ENCODE measurements around the gene ERG.

The ERG gene

DNA sequence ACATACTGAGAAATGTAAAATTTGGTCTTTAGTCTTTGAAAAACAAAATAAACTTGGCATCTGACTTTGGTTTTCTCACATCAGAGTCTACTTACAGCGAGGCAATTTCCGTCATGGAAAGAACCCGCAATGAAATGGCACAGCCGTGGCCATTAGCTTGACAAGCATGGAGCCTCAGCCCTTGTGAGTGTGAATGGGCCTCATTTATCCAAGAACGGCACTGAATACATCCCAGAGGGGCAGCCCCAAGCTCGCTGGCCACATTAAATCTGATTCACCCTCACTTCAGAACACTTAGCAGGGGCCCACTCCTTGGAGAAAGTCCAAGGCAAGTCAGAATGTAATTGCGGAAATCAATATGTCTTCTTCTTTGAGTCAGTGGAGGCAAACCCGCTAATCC, 64.8 kb downstream of the ERG start:
- DNase-seq (ENCODE audit: low read depth in 2 of 2), result no peak

DNA sequence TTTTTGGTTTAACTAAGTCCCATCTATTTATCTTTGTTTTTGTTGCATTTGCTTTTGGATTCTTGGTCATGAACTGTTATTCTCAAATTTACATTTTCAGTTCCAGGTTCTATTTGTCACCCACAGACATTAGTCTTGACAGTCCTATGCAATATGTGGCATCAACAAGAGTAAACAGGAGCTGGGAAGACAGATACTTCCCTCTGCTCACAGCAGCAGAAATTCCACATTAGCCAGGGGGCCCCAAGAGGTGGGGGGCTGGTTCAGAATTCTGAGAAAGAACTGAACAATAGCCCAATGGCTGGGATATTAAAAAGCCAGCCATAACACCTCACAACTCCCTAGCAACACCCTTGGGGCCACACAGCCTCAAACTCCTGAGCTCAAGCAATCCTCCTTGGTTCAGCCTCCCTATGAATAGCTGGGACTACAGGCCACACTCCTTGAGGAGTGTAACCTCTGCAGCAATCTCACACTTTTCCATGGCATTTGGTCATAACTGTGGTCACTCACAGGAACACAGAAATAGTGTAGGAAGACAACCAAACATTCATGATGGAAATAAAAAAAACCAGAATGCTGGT, 67.8 kb downstream of the ERG start:
- DNase-seq (ENCODE audit: low read depth in 2 of 2), result no peak

DNA sequence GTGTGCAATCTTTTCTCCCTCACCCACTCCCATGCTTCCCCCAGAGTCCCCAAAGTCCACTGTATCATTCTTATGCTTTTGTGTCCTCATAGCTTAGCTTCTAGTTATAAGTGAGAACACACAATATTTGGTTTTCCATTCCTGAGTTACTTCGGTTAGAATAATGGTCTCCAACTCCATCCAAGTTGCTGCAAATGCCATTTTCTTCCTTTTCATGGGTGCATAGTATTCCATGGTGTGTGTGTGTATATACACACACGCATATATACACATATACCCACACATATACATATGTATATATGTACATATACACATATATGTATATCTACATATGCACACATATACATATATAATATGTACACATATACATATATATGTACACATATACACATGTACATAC, 69.3 kb downstream of the ERG start:
- no peak for DNase-seq (ENCODE audit: low read depth in 2 of 2)

GRCh38 chr21:38428211-38428610, 70.1 kb downstream of the ERG start:
- no peak for DNase-seq (ENCODE audit: low read depth in 2 of 2)

DNA sequence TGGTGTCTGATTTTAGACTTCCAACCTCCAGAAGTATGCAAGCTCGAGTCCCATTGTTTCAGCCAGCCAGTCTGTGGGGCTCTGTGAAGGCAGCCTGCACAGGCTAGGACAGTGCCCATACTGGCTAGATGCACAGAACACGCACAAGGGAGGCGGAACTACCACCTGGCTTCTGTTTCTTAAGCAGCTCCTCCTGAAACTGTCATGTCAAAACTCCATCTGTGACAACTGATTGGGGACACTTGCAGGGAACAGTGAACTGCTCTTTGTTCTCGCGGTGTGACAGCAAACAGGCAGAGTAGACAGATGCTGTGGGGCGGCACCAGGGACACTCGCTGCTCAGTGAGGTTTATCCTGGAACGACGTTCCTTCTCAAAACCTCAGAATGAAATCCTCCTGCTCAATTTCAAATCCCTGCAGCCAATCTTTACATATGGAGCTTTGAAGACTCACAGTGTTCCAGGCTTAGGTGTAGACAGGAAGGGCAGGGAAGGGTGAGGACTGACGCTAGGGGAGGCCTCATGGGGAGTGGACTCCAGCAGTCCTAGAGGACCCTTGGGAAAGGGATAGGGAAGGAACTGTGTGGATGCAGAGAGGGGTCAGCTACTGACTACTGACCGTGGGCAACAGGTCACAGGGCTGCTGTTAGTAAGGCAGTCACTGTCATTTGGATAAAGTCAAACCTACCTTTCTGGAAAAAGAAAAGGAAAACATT, 73.8 kb downstream of the ERG start:
- DNase-seq (ENCODE audit: low read depth in 2 of 2), result no peak

- no peak for DNase-seq (ENCODE audit: low read depth in 2 of 2)
Measured at GRCh38 chr21:38422082-38422481, 76.2 kb downstream of the ERG start.

DNA sequence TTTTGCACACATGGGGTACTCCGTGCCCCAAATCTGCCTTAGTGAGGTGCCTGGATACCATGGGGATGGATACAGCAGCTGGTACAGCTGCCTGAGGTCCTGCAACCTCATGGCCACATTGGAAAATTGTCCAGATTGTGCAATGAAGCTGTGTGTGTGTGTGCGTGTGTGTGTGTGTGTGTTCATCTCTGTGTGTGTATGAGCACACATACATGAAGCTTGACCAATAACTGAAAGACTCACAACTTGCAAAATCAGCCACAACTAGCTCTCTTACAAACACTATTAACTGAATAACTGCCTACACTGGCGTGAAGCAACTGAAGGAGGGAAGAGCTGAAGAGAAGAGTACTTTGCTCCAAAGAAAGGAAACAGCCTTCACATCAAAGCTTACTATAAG, 78.1 kb downstream of the ERG start:
- DNase-seq (ENCODE audit: low read depth in 2 of 2), result no peak

DNA sequence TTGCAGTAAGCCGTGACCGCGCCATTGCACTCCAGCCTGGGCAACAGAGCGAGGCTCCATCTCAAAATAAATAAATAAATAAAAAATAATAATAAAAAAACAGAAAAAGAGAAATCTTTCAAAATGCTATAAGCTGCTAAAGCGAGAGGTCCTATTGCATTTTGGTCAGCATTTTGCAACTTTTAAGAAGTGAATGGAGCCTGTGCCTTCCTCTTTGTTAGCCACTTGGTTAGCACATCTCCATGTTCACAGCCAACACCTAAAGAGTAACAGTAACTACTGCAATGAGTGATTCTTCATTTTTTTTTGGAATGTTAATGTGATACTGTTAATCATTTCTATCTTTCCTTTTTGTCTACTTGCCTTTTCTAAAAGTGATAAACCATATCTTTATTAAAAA, 80.6 kb downstream of the ERG start:
- no peak for DNase-seq (ENCODE audit: low read depth in 2 of 2)

DNA sequence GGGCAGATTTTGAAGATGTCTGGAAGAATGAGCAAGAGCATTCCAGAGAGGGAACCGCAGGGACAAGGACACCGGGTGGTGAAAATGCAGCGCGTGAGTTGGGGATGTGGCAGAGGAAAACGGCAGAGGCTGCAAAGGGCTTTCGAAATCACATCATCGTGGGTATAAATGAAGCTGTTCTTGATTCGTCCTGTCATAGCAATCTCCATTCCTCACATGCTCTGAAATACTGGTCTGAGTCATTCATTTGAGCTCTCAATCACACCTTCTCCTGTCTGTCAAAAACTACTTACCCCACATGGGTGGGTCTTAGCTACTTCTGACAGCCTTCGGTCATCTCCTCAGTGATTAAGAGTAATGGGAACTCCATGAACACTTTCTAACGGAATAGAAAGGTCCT, 81.5 kb downstream of the ERG start:
- no peak for DNase-seq (ENCODE audit: low read depth in 2 of 2)

GRCh38 chr21:38413958-38414548, 84.2 kb downstream of the ERG start:
- no peak for DNase-seq (ENCODE audit: low read depth in 2 of 2)

GRCh38 chr21:38410466-38410865, 87.8 kb downstream of the ERG start:
- DNase-seq (ENCODE audit: low read depth in 2 of 2), result no peak

DNA sequence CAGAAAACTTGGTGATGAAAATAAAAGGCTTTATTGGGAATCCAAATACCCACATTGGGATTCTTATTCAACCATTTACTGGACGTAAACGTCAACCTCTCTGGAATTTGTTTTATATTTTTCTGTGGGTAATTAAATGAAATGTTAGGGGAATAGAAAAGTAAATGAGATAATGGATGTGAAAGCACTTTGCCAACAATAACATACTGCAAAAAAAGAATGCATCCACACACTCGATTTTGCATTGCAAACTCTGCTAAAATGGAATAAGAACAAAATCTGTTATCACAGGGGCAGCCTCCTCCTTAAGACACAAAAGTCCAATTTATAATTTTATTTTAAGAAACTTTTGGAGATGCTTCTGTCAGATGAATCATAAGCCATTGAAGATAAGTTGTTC, 88.4 kb downstream of the ERG start:
- no peak for DNase-seq (ENCODE audit: low read depth in 2 of 2)

GRCh38 chr21:38404177-38404576, 94.1 kb downstream of the ERG start:
- DNase-seq (ENCODE audit: low read depth in 2 of 2), result no peak

DNA sequence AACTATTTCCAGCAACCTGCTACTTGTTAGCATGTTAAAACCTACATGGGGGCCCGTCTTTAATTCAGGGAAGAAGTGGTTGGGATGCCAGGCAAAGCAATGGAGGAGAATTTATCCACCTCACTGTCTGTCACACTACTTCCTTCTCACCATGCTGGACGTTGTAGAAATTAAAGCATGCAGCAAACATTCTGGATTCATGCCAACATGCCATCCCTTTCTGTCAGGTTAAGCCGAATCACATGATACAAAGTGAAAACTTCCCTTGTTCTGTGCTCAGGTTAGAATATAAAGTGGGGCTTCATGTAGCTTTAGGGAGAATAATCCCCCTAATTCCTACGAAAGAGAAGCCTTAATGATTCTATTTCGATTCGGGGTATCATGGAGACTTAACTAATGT, 95.5 kb downstream of the ERG start:
- no peak for DNase-seq (ENCODE audit: low read depth in 2 of 2)

DNA sequence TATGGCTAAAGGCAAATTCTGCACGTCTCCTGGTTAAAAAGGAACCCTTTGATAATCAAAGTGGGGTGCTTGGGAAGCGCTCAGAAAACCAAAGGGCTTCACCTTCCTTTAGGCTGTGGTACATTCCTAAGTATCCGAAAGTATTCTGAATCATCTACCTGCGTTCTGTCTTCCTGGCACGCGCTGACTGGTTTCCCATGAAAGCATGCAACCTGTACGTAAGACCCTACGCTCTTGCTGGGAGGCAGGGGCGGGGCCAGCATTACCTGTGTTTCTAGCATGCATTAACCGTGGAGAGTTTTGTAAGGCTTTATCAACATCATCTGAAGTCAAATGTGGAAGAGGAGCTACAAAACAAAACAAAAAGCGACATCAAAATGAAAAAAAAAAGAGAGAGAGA, 96.0 kb downstream of the ERG start:
- DNase-seq (ENCODE audit: low read depth in 2 of 2), result no peak

DNA sequence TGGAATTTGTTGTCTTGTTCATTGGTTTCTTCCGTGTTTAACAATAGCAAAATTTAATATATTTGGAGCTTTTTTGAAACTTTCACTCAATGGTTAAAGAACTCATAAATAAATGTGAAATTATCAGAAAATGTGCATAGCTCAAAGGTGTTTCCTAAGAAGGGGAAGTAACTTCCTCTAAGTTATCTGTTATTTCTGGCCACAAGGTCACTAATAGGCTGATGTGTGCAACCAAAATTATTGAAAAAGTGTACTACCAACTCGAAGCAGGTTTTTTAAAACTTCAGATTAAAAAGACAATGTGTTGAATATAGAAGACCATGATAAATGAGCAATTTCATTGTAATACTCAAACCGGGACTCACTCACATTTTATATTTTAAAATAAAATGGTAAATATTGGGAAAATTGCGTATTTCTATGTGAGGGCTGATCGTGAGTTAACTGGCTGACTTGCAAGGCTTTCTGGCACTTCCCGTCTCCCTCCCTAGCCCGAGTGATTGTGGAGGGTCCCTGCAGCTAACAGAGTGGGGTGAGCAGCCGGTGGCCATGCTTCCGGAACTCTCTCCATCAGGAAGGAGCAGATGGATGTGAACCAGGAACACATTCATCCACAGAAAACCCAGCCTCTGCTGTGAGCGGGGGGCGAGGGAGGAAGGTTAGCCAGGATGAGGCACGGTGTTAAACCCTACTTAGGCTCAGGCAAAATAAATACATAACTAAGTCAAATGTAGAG, 96.9 kb downstream of the ERG start:
- no peak for DNase-seq (ENCODE audit: low read depth in 2 of 2)

DNA sequence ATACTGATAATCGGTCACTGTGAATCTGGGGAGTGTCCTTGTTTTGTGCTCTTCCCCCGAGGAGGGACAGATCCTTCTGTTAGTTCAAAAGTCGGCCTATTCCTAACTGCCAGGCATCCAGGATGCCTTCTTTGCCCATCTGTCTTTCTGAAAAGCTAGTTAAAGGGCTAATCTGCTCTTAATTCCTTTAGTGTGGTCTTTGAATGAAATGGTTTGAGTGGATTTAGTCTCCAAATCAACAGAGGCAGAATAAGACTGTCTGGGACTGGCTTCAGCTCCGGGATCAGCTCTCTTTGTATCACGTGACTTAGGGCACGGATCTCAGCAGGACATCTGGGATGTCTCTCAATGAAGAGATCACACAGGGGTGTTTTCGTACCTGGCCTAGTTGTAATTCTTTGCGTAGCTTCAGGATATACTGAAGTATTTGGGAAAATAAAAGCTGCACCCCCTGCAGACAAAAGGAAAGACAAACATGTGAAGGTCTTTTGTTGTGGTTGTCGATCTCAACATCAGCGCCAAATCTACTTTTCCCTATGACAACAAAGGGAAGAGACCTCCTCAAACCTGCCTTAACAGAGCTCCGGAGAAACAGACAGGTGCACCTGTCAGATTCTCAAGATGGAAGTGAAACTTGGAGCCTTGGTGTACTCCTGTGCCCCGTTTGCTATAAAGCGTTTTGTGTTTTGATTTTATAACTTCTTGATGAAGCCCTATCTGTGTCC, 97.9 kb downstream of the ERG start:
- DNase-seq (ENCODE audit: low read depth in 2 of 2), result no peak

- DNase-seq (ENCODE audit: low read depth in 2 of 2), result no peak
Measured at GRCh38 chr21:38399103-38399502, 99.2 kb downstream of the ERG start.

- DNase-seq (ENCODE audit: low read depth in 2 of 2), result no peak
Measured at GRCh38 chr21:38396325-38396724, 102.0 kb downstream of the ERG start.

DNA sequence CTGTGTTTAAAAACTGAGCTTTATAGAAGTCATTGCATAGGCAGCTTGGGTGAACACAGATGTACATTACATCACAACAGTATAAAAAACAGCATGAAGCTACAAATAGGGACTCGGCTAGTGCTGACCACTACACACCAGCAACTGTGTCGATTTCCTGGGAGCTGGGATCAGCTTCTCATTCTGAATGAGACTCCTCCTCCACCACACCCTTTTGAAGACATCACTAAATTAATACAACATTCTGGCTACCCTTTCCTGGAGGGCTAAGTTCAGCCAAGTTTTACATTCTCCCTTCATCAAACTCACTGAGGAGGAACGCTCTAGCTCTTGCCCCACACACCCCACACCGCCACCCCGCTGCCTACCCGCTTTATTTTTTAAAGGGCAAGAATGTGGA, 102.7 kb downstream of the ERG start:
- no peak for DNase-seq (ENCODE audit: low read depth in 2 of 2)

DNA sequence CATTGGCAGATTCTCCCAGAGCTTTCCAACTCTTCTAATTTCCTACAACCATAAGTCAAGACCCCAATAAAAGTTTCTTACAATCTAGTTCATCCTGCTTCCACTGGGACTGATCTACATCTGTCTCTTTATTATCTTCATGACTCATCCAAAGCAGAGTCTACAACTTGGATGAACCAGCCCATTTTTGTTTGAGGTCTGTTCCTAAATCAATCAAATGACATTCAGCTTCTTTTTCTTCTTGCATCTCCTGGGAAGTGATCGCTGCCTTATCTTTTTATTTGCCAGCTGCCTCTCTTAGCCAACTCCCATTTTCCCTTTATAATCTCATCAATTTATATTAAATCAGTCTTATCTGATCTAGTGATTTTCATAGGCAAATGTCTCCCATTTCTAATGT, 105.6 kb downstream of the ERG start:
- DNase-seq (ENCODE audit: low read depth in 2 of 2), result no peak

DNA sequence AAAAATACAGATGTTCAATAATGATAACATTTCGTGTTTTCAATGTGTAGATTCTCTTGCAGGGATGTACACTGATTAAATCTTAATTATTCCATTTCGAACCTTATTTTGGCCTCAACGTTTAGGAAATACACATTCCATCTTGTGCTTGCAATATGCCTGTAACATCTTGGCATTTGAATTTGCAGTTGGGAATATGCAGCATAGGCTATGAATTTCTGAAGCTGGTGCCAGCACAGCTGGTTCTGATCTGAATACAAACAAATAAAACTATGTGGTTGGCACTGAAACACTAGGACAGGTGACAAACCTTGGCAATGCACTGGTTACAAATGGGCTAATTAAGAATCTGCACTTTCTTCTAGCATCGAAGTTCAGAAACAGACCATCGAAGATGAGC, 108.4 kb downstream of the ERG start:
- no peak for DNase-seq (ENCODE audit: low read depth in 2 of 2)
